ENCODE results near the gene TUBB1.

DNA sequence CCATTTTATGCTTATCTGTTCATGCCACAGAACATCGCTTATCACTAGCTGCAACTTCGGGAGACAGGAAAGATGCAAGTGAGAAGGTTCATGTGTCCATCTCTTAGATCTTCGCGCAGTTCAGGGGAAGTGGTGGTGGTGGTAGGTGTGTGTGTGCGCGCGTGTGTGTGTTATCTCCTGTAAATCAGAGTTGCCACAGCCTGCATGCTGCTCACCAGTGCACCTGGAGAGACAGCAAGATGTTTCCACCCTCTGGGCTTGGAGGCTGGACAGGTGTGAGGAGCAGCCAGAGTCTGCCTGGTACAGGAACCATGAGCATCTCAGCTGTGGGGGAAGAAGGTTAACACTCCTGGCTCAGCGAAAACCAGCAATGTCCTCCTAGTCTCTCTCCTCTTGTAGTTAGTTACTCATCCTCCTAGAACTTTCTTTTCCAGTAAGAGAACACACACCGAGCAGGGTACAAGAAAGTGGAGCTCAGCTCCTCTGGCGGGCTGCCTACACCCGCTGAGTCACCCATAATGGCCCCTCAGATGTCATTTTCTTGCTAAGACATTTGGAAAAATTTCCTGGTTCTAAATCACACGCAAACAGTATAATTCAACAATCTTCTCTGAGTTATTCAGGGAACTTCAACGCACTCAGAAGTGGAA is 5.1 kb upstream of the TUBB1 start:
- TF ChIP-seq, protein P1, sequence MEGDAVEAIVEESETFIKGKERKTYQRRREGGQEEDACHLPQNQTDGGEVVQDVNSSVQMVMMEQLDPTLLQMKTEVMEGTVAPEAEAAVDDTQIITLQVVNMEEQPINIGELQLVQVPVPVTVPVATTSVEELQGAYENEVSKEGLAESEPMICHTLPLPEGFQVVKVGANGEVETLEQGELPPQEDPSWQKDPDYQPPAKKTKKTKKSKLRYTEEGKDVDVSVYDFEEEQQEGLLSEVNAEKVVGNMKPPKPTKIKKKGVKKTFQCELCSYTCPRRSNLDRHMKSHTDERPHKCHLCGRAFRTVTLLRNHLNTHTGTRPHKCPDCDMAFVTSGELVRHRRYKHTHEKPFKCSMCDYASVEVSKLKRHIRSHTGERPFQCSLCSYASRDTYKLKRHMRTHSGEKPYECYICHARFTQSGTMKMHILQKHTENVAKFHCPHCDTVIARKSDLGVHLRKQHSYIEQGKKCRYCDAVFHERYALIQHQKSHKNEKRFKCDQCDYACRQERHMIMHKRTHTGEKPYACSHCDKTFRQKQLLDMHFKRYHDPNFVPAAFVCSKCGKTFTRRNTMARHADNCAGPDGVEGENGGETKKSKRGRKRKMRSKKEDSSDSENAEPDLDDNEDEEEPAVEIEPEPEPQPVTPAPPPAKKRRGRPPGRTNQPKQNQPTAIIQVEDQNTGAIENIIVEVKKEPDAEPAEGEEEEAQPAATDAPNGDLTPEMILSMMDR (optimal IDR thresholded peaks at IDR 0.05 in 1 of 3, IDR thresholded peaks at IDR 0.05 in 1 of 3, conservative IDR thresholded peaks at IDR 0.05 in 1 of 3; ENCODE audit: extremely low read depth in 1 of 3, insufficient read depth in 2 of 3, low read length in 3 of 3): no peak
- no peak for TF ChIP-seq EZH2 (IDR thresholded peaks at IDR 0.05; ENCODE audit: low read length)

Data from keratinocyte (primary cell).